GM21717 (cell line): ENCODE data around the gene SERPINA12.
"Not testable (repeated sequence)": the region's sequence is repeated elsewhere in the genome, so short reads cannot be mapped to it uniquely, and the experiment has no call there.

Source experiments
- ATAC-seq: cut with Tn5 transposase; IDR thresholded peaks from one replicate; pipeline ENCODE4 v1.9.1; 2021; ENCODE audit warnings: mild to moderate bottlenecking, moderate library complexity; ENCODE audit not compliant: unreplicated experiment

SERPINA12 gene

GRCh38 chr14:94538070-94538740, 28.9 kb upstream of the SERPINA12 start:
- ATAC-seq, result no peak

GRCh38 chr14:94536836-94537235, 27.6 kb upstream of the SERPINA12 start:
- ATAC-seq, result no peak

- no peak for ATAC-seq
Observed at GRCh38 chr14:94535506-94535905, 26.2 kb upstream of the SERPINA12 start.

GRCh38 chr14:94532447-94532846, 23.2 kb upstream of the SERPINA12 start:
- ATAC-seq, result no peak

GRCh38 chr14:94531187-94531586, 21.9 kb upstream of the SERPINA12 start:
- ATAC-seq, result no peak

- no peak for ATAC-seq
Observed at GRCh38 chr14:94524093-94524492, 14.8 kb upstream of the SERPINA12 start.

GRCh38 chr14:94523265-94523664, 14.0 kb upstream of the SERPINA12 start:
- ATAC-seq, result no peak

- no peak for ATAC-seq
Observed at GRCh38 chr14:94522115-94522724, 13.0 kb upstream of the SERPINA12 start.

- no peak for ATAC-seq
Observed at GRCh38 chr14:94521375-94522114, 12.3 kb upstream of the SERPINA12 start.

GRCh38 chr14:94517641-94518257, 8.5 kb upstream of the SERPINA12 start:
- no peak for ATAC-seq

GRCh38 chr14:94517248-94517640, 8.0 kb upstream of the SERPINA12 start:
- no peak for ATAC-seq

GRCh38 chr14:94515856-94516255, 6.6 kb upstream of the SERPINA12 start:
- ATAC-seq, result no peak

- ATAC-seq, result no peak
Observed at GRCh38 chr14:94515426-94515825, 6.2 kb upstream of the SERPINA12 start.

GRCh38 chr14:94514351-94514750, 5.1 kb upstream of the SERPINA12 start:
- ATAC-seq, result no peak

- not testable (repeated sequence) for ATAC-seq
Observed at GRCh38 chr14:94510481-94510880, 1.2 kb upstream of the SERPINA12 start.

- ATAC-seq, result no peak
Observed at GRCh38 chr14:94505641-94506040, 3.6 kb downstream of the SERPINA12 start.

- no peak for ATAC-seq
Observed at GRCh38 chr14:94505206-94505605, 4.1 kb downstream of the SERPINA12 start.

- ATAC-seq, result no peak
Observed at GRCh38 chr14:94501588-94502516, 7.4 kb downstream of the SERPINA12 start.

GRCh38 chr14:94500264-94500663, 9.0 kb downstream of the SERPINA12 start:
- no peak for ATAC-seq

GRCh38 chr14:94499673-94500072, 9.6 kb downstream of the SERPINA12 start:
- ATAC-seq, result no peak

- no peak for ATAC-seq
Observed at GRCh38 chr14:94498215-94498614, 11.1 kb downstream of the SERPINA12 start.
